HAP-1 (cell line): ENCODE data around the gene HIVEP3.

ENCODE experiments used
- DNase-seq, 2 experiments: peaks; one replicate each; pipeline ENCODE4 v3.0.0-alpha.2; 2016 to 2020; ENCODE audit warnings: low spot score in 2 of 2
- H3K27me3 ChIP-seq: fragments of 250-450 bp; sonication (Bioruptor Pico); 2 replicates; pipeline ENCODE4 v1.5.1; 2020; ENCODE audit warnings: low read depth, mild to moderate bottlenecking, moderate library complexity
- H3K36me3 ChIP-seq: fragments of 250-450 bp; sonication (Bioruptor Pico); replicated peaks from 2 replicates; pipeline ENCODE4 v1.5.1; 2020; ENCODE audit warnings: mild to moderate bottlenecking
- H3K4me1 ChIP-seq: fragments of 250-450 bp; sonication (Bioruptor Pico); 2 replicates; pipeline ENCODE4 v1.5.1; 2020; ENCODE audit warnings: mild to moderate bottlenecking
- H3K4me3 ChIP-seq: fragments of 250-450 bp; sonication (Bioruptor Pico); 2 replicates; pipeline ENCODE4 v1.5.1; 2020; ENCODE audit warnings: mild to moderate bottlenecking, moderate library complexity
- H3K9me3 ChIP-seq: fragments of 250-450 bp; sonication (Bioruptor Pico); 2 replicates; pipeline ENCODE4 v1.5.1; 2020; ENCODE audit warnings: mild to moderate bottlenecking, moderate library complexity
- in situ Hi-C: fragments of 300-500 bp; cut with MboI; formaldehyde crosslinking; loops from 3 replicates; pipeline ENCODE4 v1.14.3; 2020; ENCODE audit warnings: low sequenced_read_pairs, inconsistent platforms, mixed read lengths

The HIVEP3 gene

GRCh38 chr1:41647221-41648135 is 271.2 kb downstream of the HIVEP3 start:
- Histone ChIP-seq H3K4me1 (no peaks in the 10 kb centered on the region), H3K4me3 (no peak overlapping the region), H3K36me3 (no peaks in the 10 kb centered on the region), H3K27me3 (no peaks in the 10 kb centered on the region), H3K9me3 (no peaks in the 10 kb centered on the region)
- in situ Hi-C loops = no loop called here
- DNase-seq = no peak

DNA sequence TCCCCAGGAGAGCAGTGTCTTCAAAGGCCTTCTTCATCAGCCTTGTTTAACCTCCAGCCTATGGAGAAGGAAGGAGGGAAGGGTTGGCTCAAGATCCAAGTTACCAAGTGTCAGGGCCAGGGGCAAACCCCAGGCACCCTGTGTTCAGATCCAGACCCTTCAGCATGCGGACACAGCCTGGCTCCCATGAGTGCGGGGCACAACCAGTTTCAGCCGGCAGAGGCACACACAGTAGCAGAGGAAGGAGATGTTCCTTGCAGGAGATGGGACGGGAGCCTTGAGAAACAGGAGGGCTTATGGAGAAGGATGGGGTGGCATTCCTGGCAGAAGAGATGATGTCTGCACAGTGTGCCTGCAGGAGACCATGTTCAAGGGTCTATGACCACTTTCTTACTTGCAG is 272.5 kb downstream of the HIVEP3 start:
- in situ Hi-C loops = no loop called here
- Histone ChIP-seq H3K4me1 (no peaks in the 10 kb centered on the region), H3K9me3 (no peaks in the 10 kb centered on the region), H3K36me3 (no peaks in the 10 kb centered on the region), H3K4me3 (no peak overlapping the region), H3K27me3 (no peaks in the 10 kb centered on the region)
- no peak for DNase-seq

DNA sequence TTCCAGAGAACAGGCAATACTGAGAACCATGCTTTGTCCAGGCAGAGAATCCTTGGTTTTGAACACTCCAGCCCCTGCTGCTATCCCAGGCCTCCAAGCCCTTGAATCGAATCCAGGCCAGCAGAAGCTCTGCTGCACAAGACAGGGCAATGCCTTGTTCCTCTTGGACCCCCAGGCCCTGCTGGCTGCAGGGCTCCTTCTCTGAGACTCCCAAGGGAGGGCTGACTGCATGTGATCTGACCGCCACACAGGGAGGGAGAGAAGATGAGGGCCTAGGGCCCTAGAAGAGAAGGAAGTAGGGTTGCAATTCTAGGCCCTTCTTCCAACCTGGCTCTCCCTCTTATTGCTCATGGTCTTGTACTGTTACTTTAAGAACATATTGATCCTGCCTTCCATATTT is 273.7 kb downstream of the HIVEP3 start:
- in situ Hi-C loops = no loop called here
- H3K4me3 ChIP-seq = no peak overlapping the region
- H3K9me3 ChIP-seq = no peaks in the 10 kb centered on the region
- H3K36me3 ChIP-seq = no peaks in the 10 kb centered on the region
- no peak for DNase-seq
- H3K4me1 ChIP-seq = no peaks in the 10 kb centered on the region
- H3K27me3 ChIP-seq = no peaks in the 10 kb centered on the region

GRCh38 chr1:41642922-41643821 is 275.6 kb downstream of the HIVEP3 start:
- DNase-seq = no peak
- no peaks in the 10 kb centered on the region for H3K4me1 ChIP-seq
- in situ Hi-C loops = no loop called here
- H3K9me3 ChIP-seq = no peaks in the 10 kb centered on the region
- no peaks in the 10 kb centered on the region for H3K27me3 ChIP-seq
- no peaks in the 10 kb centered on the region for H3K36me3 ChIP-seq
- H3K4me3 ChIP-seq = no peak overlapping the region

DNA sequence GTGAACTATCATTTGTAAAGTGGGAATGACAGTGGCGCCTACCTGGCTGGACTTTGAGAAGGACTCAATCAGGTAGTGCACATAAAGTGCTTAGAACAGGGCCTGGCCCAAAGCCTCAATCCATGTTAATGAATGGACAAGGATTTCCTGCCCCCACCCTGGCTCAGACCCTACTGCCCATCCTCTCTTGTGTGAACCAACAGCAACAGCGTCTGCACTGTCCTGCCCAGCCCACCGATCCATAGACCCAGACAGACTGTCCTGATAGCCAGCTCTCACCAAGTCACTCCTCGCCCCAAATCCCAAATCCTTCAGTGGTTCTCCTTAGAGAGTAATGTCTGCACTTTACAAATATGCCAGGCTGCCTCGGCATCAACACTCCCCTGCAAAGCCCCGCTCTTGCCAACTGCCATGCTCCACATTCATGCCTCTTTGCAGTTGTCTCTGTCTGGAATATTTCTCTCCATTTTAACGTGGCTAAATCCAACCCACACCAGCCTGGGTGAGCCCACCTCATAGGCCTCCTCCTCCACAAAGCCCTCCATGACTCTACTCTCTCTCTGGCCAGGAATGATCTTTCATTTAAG is 276.7 kb downstream of the HIVEP3 start:
- H3K27me3 ChIP-seq = no peaks in the 10 kb centered on the region
- H3K36me3 ChIP-seq = no peaks in the 10 kb centered on the region
- H3K4me1 ChIP-seq = no peaks in the 10 kb centered on the region
- no peaks in the 10 kb centered on the region for H3K9me3 ChIP-seq
- in situ Hi-C loops = no loop called here
- no peak for DNase-seq
- no peak overlapping the region for H3K4me3 ChIP-seq

- H3K9me3 ChIP-seq = no peaks in the 10 kb centered on the region
- no peaks in the 10 kb centered on the region for H3K36me3 ChIP-seq
- H3K4me3 ChIP-seq = no peak overlapping the region
- H3K4me1 ChIP-seq = no peaks in the 10 kb centered on the region
- in situ Hi-C loops = no loop called here
- no peaks in the 10 kb centered on the region for H3K27me3 ChIP-seq
- no peak for DNase-seq
Measured at GRCh38 chr1:41641475-41641814, 277.3 kb downstream of the HIVEP3 start.

DNA sequence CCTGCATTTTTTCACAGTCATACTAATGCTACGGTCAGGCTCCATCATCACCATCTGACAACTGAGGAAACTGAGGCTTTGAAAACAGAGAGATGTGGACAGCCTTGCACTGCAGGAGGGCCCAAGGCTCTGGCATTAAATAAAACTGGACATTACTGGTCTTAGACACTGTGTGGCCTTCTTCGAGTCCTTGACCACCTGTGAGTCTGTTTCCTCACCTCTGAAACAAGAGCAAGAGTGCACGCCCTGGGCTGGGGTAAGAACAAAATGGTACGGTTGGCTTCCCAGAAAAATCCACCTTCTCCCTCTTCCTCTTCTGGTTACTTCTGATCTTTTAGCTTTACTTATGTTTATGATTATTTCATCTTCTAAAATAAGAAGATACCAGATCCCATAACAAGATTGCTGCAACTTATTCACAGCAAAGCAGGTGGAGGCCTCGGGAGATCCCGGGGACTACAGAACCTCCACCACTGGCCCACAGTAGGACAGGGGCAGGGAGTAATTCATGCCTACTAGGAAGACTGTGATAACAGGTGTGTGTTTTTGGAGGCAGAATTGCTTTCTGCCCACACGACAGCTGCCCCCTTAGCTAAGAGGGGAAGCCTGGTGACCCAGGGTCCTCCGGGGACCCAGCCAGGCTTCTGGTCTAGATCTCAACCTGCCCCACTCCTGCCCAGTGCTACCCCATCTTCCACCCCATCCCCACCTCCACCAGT is 277.8 kb downstream of the HIVEP3 start:
- H3K36me3 ChIP-seq = no peaks in the 10 kb centered on the region
- no peaks in the 10 kb centered on the region for H3K9me3 ChIP-seq
- DNase-seq = no peak
- no peak overlapping the region for H3K4me3 ChIP-seq
- in situ Hi-C loops = no loop called here
- H3K27me3 ChIP-seq = no peaks in the 10 kb centered on the region
- H3K4me1 ChIP-seq = no peaks in the 10 kb centered on the region

GRCh38 chr1:41640141-41640751 is 278.5 kb downstream of the HIVEP3 start:
- DNase-seq = no peak
- in situ Hi-C loops = no loop called here
- H3K36me3 ChIP-seq = no peaks in the 10 kb centered on the region

GRCh38 chr1:41639332-41639936 is 279.3 kb downstream of the HIVEP3 start:
- Histone ChIP-seq H3K4me3 (no peak overlapping the region), H3K27me3 (no peaks in the 10 kb centered on the region), H3K9me3 (no peaks in the 10 kb centered on the region), H3K4me1 (no peaks in the 10 kb centered on the region), H3K36me3 (no peaks in the 10 kb centered on the region)
- in situ Hi-C loops = no loop called here
- no peak for DNase-seq

More at GRCh38 chr1:41640141-41640751, 278.5 kb downstream of the HIVEP3 start:
- Histone ChIP-seq H3K9me3 (no peaks in the 10 kb centered on the region), H3K4me3 (no peak overlapping the region), H3K4me1 (no peaks in the 10 kb centered on the region), H3K27me3 (no peaks in the 10 kb centered on the region)

GRCh38 chr1:41638086-41639024 is 280.4 kb downstream of the HIVEP3 start:
- H3K27me3 ChIP-seq = no peaks in the 10 kb centered on the region
- H3K4me1 ChIP-seq = no peaks in the 10 kb centered on the region
- H3K9me3 ChIP-seq = no peaks in the 10 kb centered on the region
- in situ Hi-C loops = no loop called here
- H3K36me3 ChIP-seq = no peaks in the 10 kb centered on the region
- no peak for DNase-seq
- no peak overlapping the region for H3K4me3 ChIP-seq

DNA sequence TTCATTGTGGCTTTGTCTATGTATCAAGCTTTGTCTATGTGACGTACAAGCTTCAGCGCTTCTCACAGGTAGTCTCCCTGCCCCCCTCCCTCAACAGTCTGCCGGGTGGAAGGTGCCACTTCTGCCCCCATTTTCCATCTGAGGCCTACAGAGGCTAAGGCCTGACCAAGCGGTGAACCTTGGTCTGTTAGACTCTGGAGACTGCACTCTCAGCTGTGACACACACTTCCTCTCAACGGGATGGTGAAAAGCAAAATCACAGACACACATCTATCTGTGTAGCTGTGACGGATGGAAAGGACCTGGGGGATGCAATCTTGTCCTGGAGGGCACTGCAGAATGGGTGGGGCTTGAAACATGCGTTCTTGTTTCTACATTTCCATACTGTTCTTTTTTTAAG is 281.4 kb downstream of the HIVEP3 start:
- Histone ChIP-seq H3K4me1 (no peaks in the 10 kb centered on the region), H3K4me3 (no peak overlapping the region), H3K27me3 (no peaks in the 10 kb centered on the region), H3K9me3 (no peaks in the 10 kb centered on the region), H3K36me3 (no peaks in the 10 kb centered on the region)
- no peak for DNase-seq
- in situ Hi-C loops = no loop called here

DNA sequence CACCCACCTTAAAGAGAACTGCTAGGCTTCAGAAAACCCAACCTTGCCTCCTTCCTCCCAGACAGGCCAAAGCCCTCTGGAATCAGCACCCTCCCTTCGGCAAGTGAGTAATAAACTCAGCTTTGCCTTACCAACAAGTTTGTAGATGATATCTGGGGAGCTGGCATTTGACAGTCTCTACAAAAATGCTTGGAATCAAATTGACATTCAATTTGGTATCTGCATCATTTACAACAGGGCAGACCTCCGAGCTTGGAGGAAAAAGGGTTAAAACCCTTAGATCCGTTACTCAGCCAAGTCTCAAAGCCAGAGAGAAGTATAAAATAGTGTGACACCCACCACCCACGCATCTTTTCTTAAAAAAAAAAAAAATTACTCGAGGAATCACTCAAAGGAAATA is 285.0 kb downstream of the HIVEP3 start:
- H3K4me1 ChIP-seq = no peaks in the 10 kb centered on the region
- H3K36me3 ChIP-seq = no peaks in the 10 kb centered on the region
- no peaks in the 10 kb centered on the region for H3K9me3 ChIP-seq
- no peak overlapping the region for H3K4me3 ChIP-seq
- no peaks in the 10 kb centered on the region for H3K27me3 ChIP-seq
- no peak for DNase-seq
- in situ Hi-C loops = no loop called here
